ENCODE measurements around the gene NAPG. TPM values are rescaled to one million over a fixed set of nuclear protein-coding genes. Genes with fewer than 3 reads are reported as not detected.

The NAPG gene
- total and polyA plus RNA-seq, 10 of the 15 experiments (the other 5 are each of a cell fraction or from before 2014, with no cell fraction given) = 20.5 to 34.8 (median 24.0) TPM

- H3K9me3 ChIP-seq (replicated peaks; ENCODE audit: control insufficient read depth, insufficient read depth, low read length) = no peaks in the 10 kb centered on the region
- H4K20me1 ChIP-seq (ENCODE audit: control insufficient read depth, insufficient read depth) = no peaks in the 10 kb centered on the region; the same call in 1 of the 2 replicates
- no peak overlapping the region for H3K9ac ChIP-seq (ENCODE audit: control insufficient read depth, insufficient read depth, low read length)
- H3K4me1 ChIP-seq (ENCODE audit: control insufficient read depth, insufficient read depth, low read length) = no peaks in the 10 kb centered on the region
- in situ Hi-C loops (cut with MboI) (no loop called here), intact Hi-C loops (cut with micrococcal nuclease; ENCODE audit: unreplicated experiment) (no loop called here)
- H3K27ac ChIP-seq (ENCODE audit: control insufficient read depth, insufficient read depth) = no peak overlapping the region
- ChIA-PET SMC1A (ENCODE audit: uncharacterized antibody, unreplicated experiment) (interaction anchor here (1.9 kb wide), 1 partner anchor 11 kb away, joined by 6 read pairs; no protein-coding TSS in a partner anchor), POLR2A (no interaction called here), RAD21 (ENCODE audit: unreplicated experiment) (no interaction called here), CTCF (interaction anchor here (1.5 kb wide), 1 partner anchor 13 kb away, joined by 10 read pairs; no protein-coding TSS in a partner anchor)
- DNase-seq (ENCODE audit: low read depth, low spot score) (no peak), ATAC-seq (no peak), FAIRE-seq (no peak)
- BruUV-seq (replicated peaks) = no TSS peak
- H3K4me3 ChIP-seq = no peak overlapping the region
- no peaks in the 10 kb centered on the region for H3K79me2 ChIP-seq (ENCODE audit: control insufficient read depth, insufficient read depth, low read length)
- H3K4me2 ChIP-seq (ENCODE audit: control insufficient read depth, insufficient read depth) = no peak overlapping the region
- 75% methylated on average over 7 of the region's 7 CpGs for WGBS (ENCODE audit: insufficient coverage, insufficient replicate concordance, low lambda C conversion rate, missing lambda C conversion rate)
- H3K27me3 ChIP-seq (replicated peaks in 1 of 2; ENCODE audit: control insufficient read depth in 2 of 2, insufficient read depth in 2 of 2, low read length in 1 of 2) = no peaks in the 10 kb centered on the region
- TF ChIP-seq NKRF (conservative IDR thresholded peaks at IDR 0.05) (no peak), PBX3 (IDR thresholded peaks at IDR 0.05; ENCODE audit: insufficient replicate concordance, low read depth, low read length) (no peak), SMARCA5 (IDR thresholded peaks at IDR 0.05) (no peak), MXI1 (IDR thresholded peaks at IDR 0.05; ENCODE audit: low read depth, low read length) (no peak), IKZF2 (IDR thresholded peaks at IDR 0.05) (no peak), KLF5 (IDR thresholded peaks at IDR 0.05; ENCODE audit: partially characterized antibody) (no peak), SIN3A (IDR thresholded peaks at IDR 0.05; ENCODE audit: low read depth, low read length) (no peak), GABPA (IDR thresholded peaks at IDR 0.05; ENCODE audit: low read depth) (no peak), DPF2 (IDR thresholded peaks at IDR 0.05) (no peak), RELA (IDR thresholded peaks at IDR 0.05; ENCODE audit: borderline replicate concordance, partially characterized antibody) (no peak), ESRRA (IDR thresholded peaks at IDR 0.05; ENCODE audit: low read length) (no peak)
- H3K36me3 ChIP-seq (ENCODE audit: control insufficient read depth in 2 of 2, insufficient read depth in 2 of 2, low read length in 1 of 2) = peaks cover 10 to 47% of the 10 kb centered on the region in 2 experiments
- no peak overlapping the region for H2AFZ ChIP-seq (ENCODE audit: control insufficient read depth, low read depth, low read length)
These were observed 20.9 kb downstream of the NAPG start for GRCh38 chr18:10546557-10547300.

Measured in GM12878 (cell line).